ENCODE results near the gene SUN3.

GRCh38 chr7:47940088-47941013 lies 88.6 kb downstream of the SUN3 start:
- no peak for TF ChIP-seq USF1 (CRISPR knock-in tag; IDR thresholded peaks at IDR 0.05)
- no peak for TF ChIP-seq PRRX2 (CRISPR knock-in tag; IDR thresholded peaks at IDR 0.05)
- TF ChIP-seq SP1 (CRISPR knock-in tag; conservative IDR thresholded peaks at IDR 0.05) = no peak
- no peak for TF ChIP-seq HMGXB4 (CRISPR knock-in tag; IDR thresholded peaks at IDR 0.05)
- no peak for TF ChIP-seq CTCF (IDR thresholded peaks at IDR 0.05)
- no peak for TF ChIP-seq TEAD4 (CRISPR knock-in tag; IDR thresholded peaks at IDR 0.05)
- TF ChIP-seq FOXK1 (CRISPR knock-in tag; IDR thresholded peaks at IDR 0.05) = no peak
- no peak for TF ChIP-seq E2F4 (CRISPR knock-in tag; IDR thresholded peaks at IDR 0.05; ENCODE audit: borderline replicate concordance, low read depth)
- no peak for TF ChIP-seq GABPB1 (CRISPR knock-in tag; IDR thresholded peaks at IDR 0.05)
- no peak for TF ChIP-seq CREB1 (CRISPR knock-in tag; IDR thresholded peaks at IDR 0.05)
- no peak for TF ChIP-seq MAX (CRISPR knock-in tag; IDR thresholded peaks at IDR 0.05)
